HG03354 (cell line): Measurements from ENCODE around the gene SERPING1.

Source experiments
- ATAC-seq: cut with Tn5 transposase; IDR thresholded peaks from one replicate; pipeline ENCODE4 v1.9.1; 2021; ENCODE audit warnings: mild to moderate bottlenecking; ENCODE audit not compliant: unreplicated experiment, poor library complexity, severe bottlenecking

The SERPING1 gene

DNA sequence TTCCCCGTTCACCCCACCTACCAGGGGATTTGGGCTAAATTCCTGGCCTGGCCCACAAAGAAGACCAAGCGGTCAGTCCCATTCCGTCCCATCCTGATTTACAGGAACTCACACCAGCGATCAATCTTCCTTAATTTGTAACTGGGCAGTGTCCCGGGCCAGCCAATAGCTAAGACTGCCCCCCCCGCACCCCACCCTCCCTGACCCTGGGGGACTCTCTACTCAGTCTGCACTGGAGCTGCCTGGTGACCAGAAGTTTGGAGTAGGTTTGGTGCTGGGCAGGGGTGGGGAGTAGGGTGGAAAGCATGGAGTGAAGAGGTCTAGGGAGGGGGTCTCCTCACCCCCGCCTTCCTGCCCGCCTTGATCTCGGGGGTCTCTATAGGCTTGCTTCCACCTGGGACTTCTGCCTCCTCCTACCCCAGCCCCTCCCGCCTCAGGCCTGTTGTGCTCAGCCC is at the start of gene SERPING1:
TSS of gene SERPING1 (plus strand) at position 225 of the 455 bp plus-strand sequence. CDS start 586 bp downstream, outside the sequence.
- no peak for ATAC-seq

DNA sequence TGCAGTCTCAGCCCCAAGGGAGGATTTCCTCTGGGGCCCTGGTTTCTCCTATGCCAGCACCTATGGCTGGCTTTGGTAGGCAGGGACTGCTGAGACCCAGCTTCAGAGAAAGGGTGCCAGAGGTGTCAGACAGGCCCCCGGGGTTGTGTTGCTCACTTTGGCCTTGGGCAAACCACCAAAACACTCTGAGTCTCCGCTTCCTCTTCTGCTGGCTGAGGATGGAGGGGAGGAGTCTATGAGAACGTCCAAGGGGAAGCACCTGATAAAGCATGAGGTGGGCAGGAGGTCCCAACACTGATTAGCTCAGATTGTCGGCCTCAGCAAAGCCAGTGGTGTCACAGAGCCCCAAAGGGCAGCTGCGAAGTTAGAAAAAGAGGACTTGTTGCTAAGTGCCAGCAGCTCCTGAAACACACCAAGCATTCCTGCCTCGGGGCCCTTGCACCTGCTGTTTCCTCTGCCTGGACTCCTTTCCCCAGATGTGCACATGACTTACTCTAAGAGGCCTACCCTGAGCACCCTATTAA is 49.6 kb upstream of the SERPING1 start:
- peak; percentile 87 for ATAC-seq

DNA sequence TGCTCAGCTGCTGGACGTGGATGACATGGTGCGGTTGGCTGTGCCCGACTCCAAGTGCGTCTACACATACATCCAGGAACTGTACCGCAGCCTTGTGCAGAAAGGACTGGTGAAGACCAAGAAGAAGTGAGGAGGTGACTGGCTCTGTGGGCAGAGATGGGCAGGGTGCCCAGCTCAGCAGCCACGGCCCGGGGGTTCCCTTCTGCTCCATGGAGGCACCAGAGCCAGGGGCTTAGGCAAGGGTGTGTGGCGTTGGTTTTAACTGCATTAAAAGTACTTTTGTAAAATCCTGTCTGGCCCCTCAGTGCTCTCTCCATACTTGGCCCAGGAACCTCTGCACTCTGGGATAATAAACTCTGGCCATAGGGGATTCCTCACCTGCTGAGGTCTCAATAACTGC is 47.5 kb upstream of the SERPING1 start:
- no peak for ATAC-seq

DNA sequence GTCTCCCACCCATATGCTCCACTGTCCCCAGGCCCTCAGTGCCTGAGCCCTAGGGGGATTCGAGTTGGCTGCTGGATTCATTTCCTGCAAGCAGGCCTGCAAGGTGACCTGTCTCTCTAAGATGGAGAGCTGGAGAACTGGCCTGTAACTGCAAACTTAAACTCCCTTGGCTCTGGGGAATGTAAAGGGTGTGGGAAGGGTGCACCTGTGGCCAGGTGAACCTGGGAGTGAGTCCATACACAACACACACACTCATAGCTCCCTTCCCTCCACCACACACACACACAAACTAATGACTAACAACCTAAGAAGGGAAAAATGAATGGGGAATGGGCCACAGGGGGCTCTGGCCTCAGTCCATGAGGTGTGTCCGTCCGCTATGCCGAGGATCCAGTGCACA is 45.5 kb upstream of the SERPING1 start:
- ATAC-seq: no peak

DNA sequence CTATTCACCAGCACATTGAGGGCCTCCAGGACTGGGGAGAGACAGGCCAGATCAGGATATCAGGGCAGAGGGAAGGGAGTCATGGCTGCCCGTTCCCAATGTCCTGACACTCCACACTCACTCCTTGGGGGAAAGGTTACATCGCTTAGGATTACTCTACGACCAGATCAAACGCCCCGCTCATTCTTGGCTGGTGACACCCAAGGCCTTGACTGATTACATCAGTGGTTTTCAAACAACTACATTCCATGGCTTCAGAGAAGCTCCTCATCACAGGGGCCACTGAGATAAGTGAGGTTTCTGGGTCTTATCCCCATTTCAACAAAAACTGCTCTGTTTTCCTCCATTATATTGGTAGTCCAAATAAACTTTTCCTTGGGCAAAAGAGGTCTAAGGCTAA is 45.0 kb upstream of the SERPING1 start:
- no peak for ATAC-seq

DNA sequence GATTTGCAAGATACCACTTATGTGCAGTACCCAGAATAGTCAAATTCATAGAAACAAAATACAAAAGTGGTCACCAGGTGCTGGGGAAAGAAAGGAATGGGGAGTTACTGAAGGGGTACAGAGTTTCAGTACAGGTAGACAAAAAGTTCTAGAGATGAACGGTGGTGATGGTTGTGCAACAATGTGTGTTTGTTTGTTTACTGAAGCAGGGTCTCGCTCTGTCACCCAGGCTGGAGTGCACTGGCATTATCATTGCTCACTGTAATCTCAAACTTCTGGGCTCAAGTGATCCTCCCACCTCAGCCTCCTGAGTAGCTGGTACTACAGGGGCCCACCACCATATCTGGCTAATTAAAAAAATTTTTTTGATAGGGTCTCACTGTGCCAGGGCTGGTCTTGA is 42.1 kb upstream of the SERPING1 start:
- ATAC-seq: no peak

DNA sequence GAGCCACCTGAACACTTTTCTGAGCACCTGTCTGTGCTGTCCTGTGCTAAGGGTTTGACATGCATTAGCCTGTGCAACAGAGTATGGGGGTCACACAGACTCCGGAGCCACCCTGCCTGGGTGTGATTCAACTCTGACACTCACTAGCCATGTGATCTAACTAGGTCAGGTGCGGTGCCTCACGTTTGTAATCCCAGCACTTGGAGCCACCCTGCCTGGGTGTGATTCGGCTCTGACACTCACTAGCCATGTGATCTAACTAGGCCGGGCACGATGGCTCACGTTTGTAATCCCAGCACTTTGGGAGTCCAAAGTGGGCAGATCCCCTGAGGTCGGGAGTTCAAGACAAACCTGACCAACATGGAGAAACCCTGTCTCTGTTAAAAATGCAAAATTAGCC is 41.4 kb upstream of the SERPING1 start:
- ATAC-seq: no peak

DNA sequence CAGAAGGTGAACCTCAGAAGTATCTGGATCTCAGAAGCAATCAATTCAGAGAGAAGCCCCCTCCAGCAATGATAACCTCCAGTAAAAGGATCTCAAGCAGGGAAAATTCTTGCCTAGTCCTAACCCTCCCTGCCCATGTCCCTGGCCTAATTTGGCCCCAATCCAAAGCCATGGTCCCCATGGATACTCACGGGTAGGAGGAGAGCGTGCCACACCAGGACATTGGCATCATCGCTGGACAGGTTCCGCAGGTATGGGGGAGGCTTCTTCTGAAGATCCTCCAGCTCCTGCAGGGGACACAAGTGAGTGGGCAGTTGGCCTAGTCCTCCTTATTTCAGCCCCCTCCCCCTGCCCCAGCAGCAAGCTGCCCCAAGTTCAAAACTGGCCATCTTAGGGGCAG is 37.3 kb upstream of the SERPING1 start:
- no peak for ATAC-seq

DNA sequence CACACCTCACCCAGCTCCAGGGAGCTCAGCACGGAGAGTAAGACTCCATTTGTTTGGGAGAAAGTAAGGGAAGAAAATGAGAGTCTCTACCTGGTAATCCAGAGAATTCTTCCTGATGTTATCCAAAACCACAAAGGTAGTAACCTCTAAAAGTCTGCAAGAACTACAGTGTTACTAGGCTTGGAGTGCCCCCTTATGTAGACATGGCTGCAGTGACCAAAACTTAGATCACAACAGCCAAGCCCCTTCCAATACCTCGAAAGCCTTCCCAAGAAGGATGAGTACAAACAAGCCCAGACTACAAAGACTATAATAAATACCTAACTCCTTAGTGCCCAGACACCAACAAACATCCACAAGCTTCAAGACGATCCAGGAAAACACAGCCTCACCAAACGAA is 34.9 kb upstream of the SERPING1 start:
- no peak for ATAC-seq

DNA sequence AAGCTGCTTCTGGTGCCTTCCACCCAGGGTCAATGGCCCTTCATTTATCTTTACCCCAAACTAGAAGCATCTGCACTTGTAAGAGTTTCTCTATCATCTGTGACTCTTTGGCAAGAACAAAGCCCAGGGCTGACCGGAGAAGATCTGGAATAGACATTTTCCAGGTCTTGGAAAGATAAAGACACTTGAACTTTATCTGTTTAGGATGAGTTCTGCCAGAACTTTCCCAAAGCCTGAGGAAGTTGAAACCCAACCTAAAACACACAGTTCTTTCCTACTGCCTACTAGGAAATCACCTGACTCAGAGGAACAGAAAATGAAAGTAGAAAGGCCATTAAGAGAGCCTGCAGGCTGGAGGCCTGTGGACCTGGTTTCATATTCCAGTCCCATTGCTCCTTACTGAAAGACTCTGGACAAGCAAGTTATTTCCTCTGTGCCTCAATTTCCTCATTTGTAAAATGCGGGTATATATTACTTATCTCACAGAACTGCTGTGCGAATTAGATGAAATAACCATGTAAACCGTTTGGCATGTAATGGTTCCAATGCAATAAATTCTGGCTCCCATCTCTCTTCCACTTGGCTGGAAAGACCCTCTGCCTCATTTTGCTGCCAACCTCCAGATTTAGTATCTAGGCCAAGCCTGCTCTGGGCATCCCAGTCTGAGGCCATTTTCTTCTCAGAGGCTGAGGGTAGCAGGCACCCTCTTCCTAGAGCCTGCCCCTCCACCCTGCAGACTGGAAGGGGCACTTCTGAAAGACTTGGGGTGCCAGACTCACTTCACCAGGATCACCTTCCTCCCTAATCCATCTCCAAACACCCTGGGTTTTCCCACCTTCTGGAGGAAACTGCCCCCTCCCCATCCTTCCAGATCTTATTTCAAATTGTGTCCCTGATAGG is 31.2 kb upstream of the SERPING1 start:
- ATAC-seq: peak; percentile 67

DNA sequence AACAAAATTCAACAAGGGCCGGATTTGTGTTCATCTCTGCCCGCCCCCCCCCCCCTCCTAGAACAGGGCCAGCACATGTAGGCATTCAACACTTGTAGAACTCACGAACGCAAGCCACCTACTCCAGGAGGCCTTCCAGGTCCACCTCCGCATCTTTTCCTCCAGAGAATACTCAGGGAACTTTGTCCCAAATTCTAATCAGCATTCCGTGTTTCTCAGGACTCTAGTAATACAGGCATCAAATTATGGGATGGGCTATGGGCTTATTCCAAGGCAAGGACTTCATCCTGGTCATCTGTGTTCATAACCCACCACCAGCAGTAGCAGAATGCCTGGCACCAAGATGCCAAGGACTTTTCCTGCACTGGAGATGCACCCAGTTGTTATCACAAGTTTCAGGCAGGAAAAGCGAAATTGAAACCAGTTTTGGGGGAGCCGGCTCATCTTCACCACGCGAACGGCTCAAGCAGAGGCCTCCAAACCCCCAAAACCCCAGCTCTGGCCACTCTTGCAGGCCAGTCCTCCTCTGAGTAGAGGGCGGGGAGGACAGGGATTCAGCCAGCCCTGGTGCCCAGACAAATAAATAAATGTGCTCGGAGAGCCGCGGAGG is 30.5 kb upstream of the SERPING1 start:
- peak; percentile 1 for ATAC-seq

DNA sequence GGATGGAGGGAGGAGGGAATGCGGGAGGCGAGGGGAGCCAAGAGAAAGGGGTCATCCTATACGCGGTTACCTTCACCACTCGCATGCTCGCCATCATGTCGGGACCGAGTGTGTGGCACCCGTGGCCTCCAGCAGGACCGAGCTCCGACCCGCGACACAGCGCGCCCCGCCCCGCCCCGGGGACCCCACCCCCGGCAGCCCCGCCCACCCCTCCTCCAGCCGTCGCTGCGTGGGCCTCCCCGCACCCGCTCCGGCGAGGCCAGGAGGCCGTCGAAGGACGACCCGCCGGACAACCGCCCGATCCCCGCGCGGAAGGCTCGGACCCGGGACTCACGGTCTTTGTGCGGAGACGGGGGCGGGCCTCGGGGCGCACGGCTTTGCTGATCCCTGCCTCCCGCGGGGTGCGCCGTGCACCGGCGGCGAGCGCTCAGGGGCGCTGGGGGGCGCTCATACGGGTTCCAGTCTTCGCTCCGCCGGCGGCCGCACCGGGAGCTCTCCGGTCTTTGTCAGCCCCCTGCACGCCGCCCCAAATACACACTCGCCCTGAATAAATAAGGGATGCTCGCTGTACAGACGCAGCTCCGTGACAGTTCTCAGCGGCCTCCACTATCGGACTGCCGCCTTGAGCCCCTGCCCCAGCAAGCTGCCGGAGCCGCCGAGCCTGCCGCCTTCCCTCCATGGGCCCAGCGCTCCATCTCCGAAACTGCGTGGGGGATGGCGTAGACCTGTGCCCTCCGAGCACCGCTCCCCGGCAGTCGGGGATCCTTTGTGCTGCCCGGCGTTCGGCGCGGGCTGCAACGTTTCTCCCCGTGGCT is 29.8 kb upstream of the SERPING1 start, which contains the start of gene UBE2L6:
TSS of gene UBE2L6 (minus strand) at position 158 of the 815 bp plus-strand sequence. CDS start at position 97, 61 bp downstream.
- peak; percentile 79 for ATAC-seq

DNA sequence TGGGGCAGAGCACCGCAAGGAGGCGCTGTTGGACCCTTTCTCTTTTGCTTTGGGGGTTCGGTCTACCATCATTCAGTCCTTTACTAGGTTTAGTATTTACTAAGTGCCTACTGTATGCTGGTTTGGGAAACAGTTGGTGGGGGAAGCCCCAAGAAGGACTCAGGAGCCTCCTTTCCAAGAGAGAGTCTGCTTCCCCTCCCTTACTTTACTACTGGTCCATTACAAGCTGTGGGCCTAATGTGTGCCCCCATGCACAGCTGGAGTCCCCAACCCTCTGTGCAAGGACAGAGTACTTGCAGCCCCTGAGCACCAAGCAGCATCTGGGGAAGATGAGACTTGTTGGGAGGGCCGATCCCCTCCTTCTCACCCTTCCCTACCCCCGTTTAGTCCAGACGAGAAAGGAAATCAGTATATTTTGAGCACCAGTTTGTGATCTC is 29.1 kb upstream of the SERPING1 start:
- ATAC-seq: peak; percentile 11

DNA sequence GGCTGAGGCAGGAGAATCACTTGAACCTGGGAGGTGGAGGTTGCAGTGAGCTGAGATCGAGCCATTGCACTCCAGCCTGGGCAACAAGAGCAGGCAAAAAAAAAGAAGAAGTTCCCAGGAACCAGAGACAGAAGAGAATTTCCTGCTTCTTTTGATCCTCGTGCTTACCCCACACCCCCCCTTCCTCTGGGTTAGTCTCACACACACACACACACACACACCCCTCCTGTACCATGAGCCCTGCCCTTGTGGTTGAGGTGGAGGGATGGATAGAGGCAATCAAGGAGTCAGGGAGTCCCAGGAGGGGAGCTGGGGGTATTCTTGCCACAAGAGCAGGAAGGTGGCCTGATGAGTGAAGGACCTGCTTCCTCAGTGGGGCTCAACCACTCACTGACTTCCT is 25.9 kb upstream of the SERPING1 start:
- no peak for ATAC-seq

DNA sequence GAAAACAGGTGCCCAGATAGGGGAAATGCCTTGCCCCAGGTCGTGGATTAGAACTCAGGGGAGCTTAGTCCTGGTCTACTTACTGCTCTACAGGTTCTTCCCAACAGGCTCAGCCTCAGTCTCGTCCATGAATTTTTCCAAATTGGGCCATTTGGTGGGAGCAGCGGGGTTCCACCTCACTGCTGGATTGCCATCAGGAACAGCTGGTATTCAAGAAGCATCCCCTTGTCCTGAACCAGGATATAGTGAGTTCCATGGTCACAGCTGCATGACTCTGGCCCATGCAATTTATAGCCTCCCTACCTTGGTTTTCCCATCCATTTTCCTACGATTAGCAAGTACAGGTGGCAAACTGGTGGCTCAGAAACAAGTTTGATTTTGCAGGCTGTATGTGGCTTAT is 23.4 kb upstream of the SERPING1 start:
- ATAC-seq: no peak

DNA sequence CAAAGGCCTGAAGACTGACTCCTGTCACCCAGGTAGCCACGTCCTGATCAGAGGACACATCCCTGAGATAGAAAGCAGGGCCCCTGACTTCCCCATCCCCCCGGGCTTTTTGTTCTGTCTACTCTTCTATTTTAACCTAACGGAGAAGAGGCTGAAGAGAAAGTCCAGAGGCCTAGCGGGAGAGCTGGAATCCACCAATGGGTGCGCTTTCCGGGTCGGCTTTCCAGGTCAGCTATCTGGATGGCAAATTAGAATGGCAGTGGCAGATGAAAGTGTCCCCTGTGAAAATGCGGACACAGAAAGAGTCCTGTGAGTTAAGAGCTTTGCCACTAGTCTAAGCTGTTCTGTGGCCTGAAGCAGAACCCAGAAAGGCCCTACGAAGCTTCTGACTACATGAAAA is 13.1 kb upstream of the SERPING1 start:
- ATAC-seq: no peak

DNA sequence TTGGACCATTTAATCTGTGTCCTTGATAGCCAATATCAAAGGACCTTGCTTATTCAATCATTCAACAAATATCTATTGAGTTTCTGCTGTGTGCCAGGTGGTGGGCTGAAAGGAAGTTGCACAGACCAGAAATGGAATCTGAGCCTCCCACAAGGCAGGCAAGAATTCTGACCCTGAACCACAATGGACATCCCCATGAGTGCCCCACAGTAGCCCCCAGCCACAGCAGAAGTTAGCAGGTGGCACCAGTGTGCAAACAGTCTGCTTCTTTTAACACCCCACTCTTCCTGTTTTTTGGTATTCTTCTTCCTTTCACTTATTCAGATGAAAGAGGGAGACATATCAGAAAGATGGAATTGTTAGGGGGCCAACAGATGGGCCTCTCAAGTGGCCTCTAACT is 12.2 kb upstream of the SERPING1 start:
- no peak for ATAC-seq

DNA sequence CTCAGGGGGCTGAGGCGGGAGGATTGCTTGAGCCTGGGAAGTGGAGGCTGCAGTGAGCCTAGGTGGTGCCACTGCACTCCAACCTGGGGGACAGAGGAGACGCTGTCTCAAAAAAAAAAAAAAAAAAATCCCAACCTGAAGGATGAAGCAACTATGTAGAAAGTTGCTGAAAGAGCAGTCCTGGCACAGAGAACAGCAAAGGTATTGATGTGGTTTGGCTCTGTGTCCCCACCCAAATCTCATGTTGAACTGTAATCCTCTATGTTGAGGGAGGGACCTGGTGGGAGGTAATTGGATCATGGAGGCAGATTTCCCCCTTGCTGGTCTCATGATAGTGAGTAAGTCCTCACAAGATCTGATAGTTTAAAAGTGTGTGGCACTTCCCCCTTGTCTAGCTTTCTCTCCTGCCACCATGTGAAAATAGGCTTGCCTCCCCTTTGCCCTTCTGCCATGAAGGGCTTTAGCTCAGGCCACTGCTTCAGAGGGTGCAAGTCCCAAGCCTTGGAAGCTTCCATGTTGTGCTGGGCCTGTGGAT is 10.7 kb upstream of the SERPING1 start:
- no peak for ATAC-seq

DNA sequence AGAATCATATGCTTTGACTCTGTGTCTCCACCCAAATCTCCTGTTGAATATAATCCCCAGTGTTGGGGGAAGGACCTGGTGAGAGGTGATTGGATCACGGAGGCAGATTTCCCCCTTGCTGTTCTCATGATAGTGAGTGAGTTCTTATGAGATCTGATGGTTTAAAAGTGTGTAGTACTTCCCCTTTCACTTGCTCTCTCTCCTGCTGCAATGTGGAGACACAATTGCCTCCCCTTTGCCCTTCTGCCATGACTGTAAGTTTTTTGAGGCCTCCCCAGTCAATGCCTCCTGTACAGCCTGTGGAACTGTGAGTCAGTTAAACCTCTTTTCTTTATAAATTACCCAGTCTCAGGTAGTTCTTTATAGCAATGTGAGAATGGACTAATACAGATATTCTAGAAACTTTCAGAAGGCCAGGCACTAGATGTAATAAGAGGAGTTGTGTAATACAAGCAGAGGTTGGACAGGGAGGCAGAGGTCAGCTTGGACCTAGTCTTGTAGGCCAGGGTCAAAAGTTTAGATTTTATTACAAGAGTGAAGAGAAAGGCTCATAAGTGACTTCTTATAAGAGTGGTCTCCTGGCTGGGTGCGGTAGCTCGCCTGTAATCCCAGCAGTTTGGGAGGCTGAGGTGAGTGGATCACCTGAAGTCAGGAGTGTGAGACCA is 9.3 kb upstream of the SERPING1 start:
- no peak for ATAC-seq
